Right atrium auricular region (tissue), 2 donors: ENCODE data around the gene SASS6. TPM values are rescaled to one million over a fixed set of nuclear protein-coding genes. Genes with fewer than 3 reads are reported as not detected.

Source experiments
- DNase-seq: peaks from one replicate; pipeline ENCODE4 v3.0.0-alpha.2; 2019; ENCODE audit warnings: low spot score
- H3K27ac ChIP-seq, 2 donors: fragments of 200-600 bp; sonication (generic); 1 replicate in 1 of 2; 2 replicates in 1 of 2; pipeline ENCODE4 v1.5.1; 2016 to 2019
- H3K27me3 ChIP-seq, 2 donors: fragments of 200-600 bp; sonication (generic); one replicate each; pipeline versions ENCODE4 v1.5.1 to v1.6.0; 2017 to 2019
- H3K36me3 ChIP-seq: fragments of 200-600 bp; sonication (generic); one replicate; pipeline ENCODE4 v1.5.1; 2016
- H3K4me1 ChIP-seq, 2 donors: fragments of 200-600 bp; sonication (generic); one replicate each; pipeline versions ENCODE4 v1.5.1 to v1.6.0; 2017 to 2019
- H3K4me3 ChIP-seq, 2 donors: fragments of 200-600 bp; sonication (generic); 1 replicate in 1 of 2; 2 replicates in 1 of 2; pipeline ENCODE4 v1.5.1; 2017 to 2019; ENCODE audit warnings: mild to moderate bottlenecking in 1 of 2, moderate library complexity in 1 of 2
- H3K9me3 ChIP-seq, 2 donors: fragments of 200-600 bp; sonication (generic); one replicate each; pipeline ENCODE4 v1.5.1; 2019
- CTCF ChIP-seq, 2 donors: fragments of 200-600 bp; sonication (generic); IDR thresholded peaks; one replicate each; pipeline ENCODE4 v1.5.1; 2019; ENCODE audit warnings: antibody characterized with exemption in 2 of 2
- total RNA-seq, 2 donors: library from RNA; depleted of rRNA; stranded (reverse); fragments of >200 nt; gene quantifications; one replicate each; pipeline ENCODE4 v1.1.0, GENCODE V29; 2016

SASS6 gene
- total RNA-seq, 2 donors from 2014 or later = 1.6 to 1.7 TPM

GRCh38 chr1:100146958-100147357 is 14.2 kb upstream of the SASS6 start:
- no peak overlapping the region for H3K4me3 ChIP-seq
- no peaks in the 10 kb centered on the region for H3K27me3 ChIP-seq
- DNase-seq = no peak
- no peak for TF ChIP-seq CTCF (IDR thresholded peaks at IDR 0.05)
- H3K27ac ChIP-seq = no peak overlapping the region
- H3K9me3 ChIP-seq = no peaks in the 10 kb centered on the region
- H3K4me1 ChIP-seq = no peaks in the 10 kb centered on the region
- H3K36me3 ChIP-seq = peaks cover 52% of the 10 kb centered on the region

GRCh38 chr1:100145116-100145515 is 12.4 kb upstream of the SASS6 start:
- no peaks in the 10 kb centered on the region for H3K27me3 ChIP-seq
- no peaks in the 10 kb centered on the region for H3K4me1 ChIP-seq
- DNase-seq = no peak
- H3K36me3 ChIP-seq = peaks cover 56% of the 10 kb centered on the region
- no peaks in the 10 kb centered on the region for H3K9me3 ChIP-seq
- H3K27ac ChIP-seq = no peak overlapping the region
- no peak overlapping the region for H3K4me3 ChIP-seq
- TF ChIP-seq CTCF (IDR thresholded peaks at IDR 0.05) = no peak

GRCh38 chr1:100142343-100142742 is 9.6 kb upstream of the SASS6 start:
- H3K27ac ChIP-seq = no peak overlapping the region
- DNase-seq = no peak
- peaks cover 66% of the 10 kb centered on the region for H3K36me3 ChIP-seq

GRCh38 chr1:100141192-100141591 is 8.5 kb upstream of the SASS6 start:
- no peak overlapping the region for H3K27ac ChIP-seq
- no peaks in the 10 kb centered on the region for H3K9me3 ChIP-seq
- H3K27me3 ChIP-seq = no peaks in the 10 kb centered on the region
- no peaks in the 10 kb centered on the region for H3K4me1 ChIP-seq
- TF ChIP-seq CTCF (IDR thresholded peaks at IDR 0.05) = no peak
- peaks cover 63% of the 10 kb centered on the region for H3K36me3 ChIP-seq
- no peak overlapping the region for H3K4me3 ChIP-seq
- no peak for DNase-seq

More at GRCh38 chr1:100142343-100142742, 9.6 kb upstream of the SASS6 start:
- no peak for TF ChIP-seq CTCF (IDR thresholded peaks at IDR 0.05)
- Histone ChIP-seq H3K4me1 (no peaks in the 10 kb centered on the region), H3K9me3 (no peaks in the 10 kb centered on the region), H3K4me3 (no peak overlapping the region), H3K27me3 (no peaks in the 10 kb centered on the region)

GRCh38 chr1:100137602-100138001 is 4.9 kb upstream of the SASS6 start:
- peaks cover 40% of the 10 kb centered on the region for H3K36me3 ChIP-seq
- H3K9me3 ChIP-seq = no peaks in the 10 kb centered on the region
- H3K4me3 ChIP-seq = no peak overlapping the region
- peaks cover 0 to 11% of the 10 kb centered on the region in 2 donors for H3K4me1 ChIP-seq
- DNase-seq = no peak
- no peak overlapping the region for H3K27ac ChIP-seq
- no peaks in the 10 kb centered on the region for H3K27me3 ChIP-seq
- TF ChIP-seq CTCF (IDR thresholded peaks at IDR 0.05) = no peak

- DNase-seq = no peak
- peaks cover 22% of the 10 kb centered on the region for H3K36me3 ChIP-seq
- no peak for TF ChIP-seq CTCF (IDR thresholded peaks at IDR 0.05)
- no peak overlapping the region for H3K27ac ChIP-seq
- H3K4me3 ChIP-seq = no peak overlapping the region
- no peaks in the 10 kb centered on the region for H3K9me3 ChIP-seq
- H3K27me3 ChIP-seq = no peaks in the 10 kb centered on the region
- peaks cover 0 to 18% of the 10 kb centered on the region in 2 donors for H3K4me1 ChIP-seq
These were observed 2.1 kb upstream of the SASS6 start for GRCh38 chr1:100134872-100135271.
